Tibial nerve (tissue), 3 donors: ENCODE data around the gene F10.

Source experiments
- POLR2A ChIP-seq, 2 donors: fragments of 450-650 bp; IDR thresholded peaks; one replicate each; pipeline ENCODE4 v1.6.1; 2017; ENCODE audit warnings: antibody characterized with exemption in 2 of 2, mild to moderate bottlenecking in 2 of 2, moderate library complexity in 2 of 2
- TF ChIP-seq, protein P1 (sequence below), 5 experiments: fragments of 200-600 bp in 3 of 5; fragments of 450-650 bp in 2 of 5; sonication (generic) in 3 of 5; IDR thresholded peaks; one replicate each; pipeline ENCODE4 v1.5.1; 2016 to 2019; ENCODE audit warnings: antibody characterized with exemption in 5 of 5, mild to moderate bottlenecking in 3 of 5, moderate library complexity in 2 of 5

DNA sequence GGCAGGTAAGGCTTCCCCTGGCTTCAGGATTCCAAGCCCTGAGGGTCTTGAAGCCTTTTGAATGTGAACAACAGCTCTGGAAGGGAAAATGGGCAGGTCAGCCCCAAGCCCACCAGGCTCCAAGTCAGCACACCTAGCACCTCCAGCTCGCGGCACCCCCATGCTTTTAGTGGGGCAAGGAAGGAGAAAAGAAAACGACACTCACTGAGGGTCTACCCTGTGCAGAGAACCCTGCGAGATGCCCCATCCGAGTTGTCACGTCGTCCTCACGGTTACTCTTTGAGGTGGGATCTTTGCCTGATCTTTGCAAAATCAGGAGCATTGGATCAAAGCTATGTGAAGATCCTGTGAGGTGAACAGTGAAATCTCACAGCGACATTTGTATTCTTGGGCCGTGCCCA, 5.7 kb upstream of the F10 start:
- TF ChIP-seq POLR2A (IDR thresholded peaks at IDR 0.05): no peak
- TF ChIP-seq, protein P1, sequence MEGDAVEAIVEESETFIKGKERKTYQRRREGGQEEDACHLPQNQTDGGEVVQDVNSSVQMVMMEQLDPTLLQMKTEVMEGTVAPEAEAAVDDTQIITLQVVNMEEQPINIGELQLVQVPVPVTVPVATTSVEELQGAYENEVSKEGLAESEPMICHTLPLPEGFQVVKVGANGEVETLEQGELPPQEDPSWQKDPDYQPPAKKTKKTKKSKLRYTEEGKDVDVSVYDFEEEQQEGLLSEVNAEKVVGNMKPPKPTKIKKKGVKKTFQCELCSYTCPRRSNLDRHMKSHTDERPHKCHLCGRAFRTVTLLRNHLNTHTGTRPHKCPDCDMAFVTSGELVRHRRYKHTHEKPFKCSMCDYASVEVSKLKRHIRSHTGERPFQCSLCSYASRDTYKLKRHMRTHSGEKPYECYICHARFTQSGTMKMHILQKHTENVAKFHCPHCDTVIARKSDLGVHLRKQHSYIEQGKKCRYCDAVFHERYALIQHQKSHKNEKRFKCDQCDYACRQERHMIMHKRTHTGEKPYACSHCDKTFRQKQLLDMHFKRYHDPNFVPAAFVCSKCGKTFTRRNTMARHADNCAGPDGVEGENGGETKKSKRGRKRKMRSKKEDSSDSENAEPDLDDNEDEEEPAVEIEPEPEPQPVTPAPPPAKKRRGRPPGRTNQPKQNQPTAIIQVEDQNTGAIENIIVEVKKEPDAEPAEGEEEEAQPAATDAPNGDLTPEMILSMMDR (IDR thresholded peaks at IDR 0.05): no peak
